ENCODE measurements around the gene POC1B.

Gene POC1B

GRCh38 chr12:89540586-89540985 lies 14.7 kb upstream of the POC1B start:
- DNase-seq (ENCODE audit: low read depth) = no peak
- no peak overlapping the region for H3K4me3 ChIP-seq (ENCODE audit: control insufficient read depth, low read depth, low read length)
- no peak for TF ChIP-seq CTCF (IDR thresholded peaks at IDR 0.05; ENCODE audit: control insufficient read depth, insufficient read depth, low read depth, low read length, missing control alignments)

- TF ChIP-seq CTCF (IDR thresholded peaks at IDR 0.05; ENCODE audit: control insufficient read depth, insufficient read depth, low read depth, low read length, missing control alignments) = no peak
- no peak overlapping the region for H3K4me3 ChIP-seq (ENCODE audit: control insufficient read depth, low read depth, low read length)
- no peak for DNase-seq (ENCODE audit: low read depth)
These were observed 13.8 kb upstream of the POC1B start for GRCh38 chr12:89539426-89540223.

DNA sequence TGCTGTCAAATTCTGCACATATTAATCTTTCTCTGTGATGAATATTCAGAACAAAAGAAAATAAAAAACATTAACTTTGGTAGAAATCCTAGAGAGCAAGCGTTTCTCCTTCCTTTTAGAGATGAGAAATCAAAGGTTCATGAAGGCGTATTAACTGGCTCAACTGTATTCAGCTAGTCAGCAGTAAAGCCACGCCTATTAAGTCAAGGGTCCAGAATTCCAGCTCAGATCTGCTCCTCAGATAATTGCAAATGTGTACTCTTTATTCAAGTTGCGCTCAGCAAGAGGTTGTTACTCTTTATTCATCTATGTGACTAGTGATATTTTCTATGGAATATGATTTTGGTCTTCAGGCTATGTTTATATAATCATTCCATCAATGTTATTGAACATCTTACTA lies 13.1 kb upstream of the POC1B start:
- no peak for DNase-seq (ENCODE audit: low read depth)
- no peak for TF ChIP-seq CTCF (IDR thresholded peaks at IDR 0.05; ENCODE audit: control insufficient read depth, insufficient read depth, low read depth, low read length, missing control alignments)
- H3K4me3 ChIP-seq (ENCODE audit: control insufficient read depth, low read depth, low read length) = no peak overlapping the region

DNA sequence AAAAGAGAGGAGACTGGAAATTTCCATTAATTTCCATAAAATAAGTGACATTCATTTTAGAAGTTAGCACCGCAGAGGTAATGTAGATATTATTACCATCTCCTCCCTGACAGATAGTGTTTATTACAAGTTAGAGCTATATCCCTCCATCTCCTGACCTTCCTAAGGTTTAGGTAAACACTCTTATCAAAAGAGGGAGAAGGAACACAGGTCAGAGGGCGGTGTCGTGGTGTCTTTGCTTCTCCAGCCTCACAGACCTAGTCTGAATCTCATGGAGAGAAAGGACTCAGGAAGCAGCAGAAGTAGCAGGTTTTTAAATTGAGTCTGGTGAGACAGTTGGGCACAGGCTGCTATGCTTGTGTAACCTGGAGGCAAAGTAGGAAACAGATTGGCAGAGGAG lies 11.5 kb upstream of the POC1B start:
- no peak for DNase-seq (ENCODE audit: low read depth)
- no peak overlapping the region for H3K4me3 ChIP-seq (ENCODE audit: control insufficient read depth, low read depth, low read length)
- no peak for TF ChIP-seq CTCF (IDR thresholded peaks at IDR 0.05; ENCODE audit: control insufficient read depth, insufficient read depth, low read depth, low read length, missing control alignments)

DNA sequence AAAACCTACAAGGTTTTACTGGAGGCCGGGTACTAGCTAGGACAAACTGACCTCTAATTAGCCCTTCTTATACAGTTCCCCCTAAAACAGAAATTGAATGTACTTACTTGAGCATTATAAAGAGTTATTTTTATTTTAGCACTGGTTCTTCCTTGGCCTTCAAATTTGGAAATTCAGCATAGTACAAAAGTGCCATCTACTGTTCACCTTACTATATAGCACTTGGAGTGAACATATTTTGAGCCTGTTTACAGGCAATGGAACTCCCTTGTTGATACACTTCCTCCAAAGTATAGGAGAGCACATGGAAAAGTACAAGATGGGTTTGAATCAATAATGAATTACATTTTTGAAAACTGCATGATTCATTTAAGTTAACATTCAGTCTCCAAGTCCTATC lies 3.9 kb upstream of the POC1B start:
- DNase-seq (ENCODE audit: low read depth) = no peak

GRCh38 chr12:89528434-89528833 lies 2.6 kb upstream of the POC1B start:
- DNase-seq (ENCODE audit: low read depth) = no peak
- no peak for TF ChIP-seq CTCF (IDR thresholded peaks at IDR 0.05; ENCODE audit: control insufficient read depth, insufficient read depth, low read depth, low read length, missing control alignments)
- H3K4me3 ChIP-seq (ENCODE audit: control insufficient read depth, low read depth, low read length) = no peak overlapping the region

More for the DNA sequence above, 3.9 kb upstream of the POC1B start:
- no peak overlapping the region for H3K4me3 ChIP-seq (ENCODE audit: control insufficient read depth, low read depth, low read length)
- TF ChIP-seq CTCF (IDR thresholded peaks at IDR 0.05; ENCODE audit: control insufficient read depth, insufficient read depth, low read depth, low read length, missing control alignments) = peak; percentile 65

Data from AG09309 (cell line).